ENCODE measurements around the gene OR10T2.

Gene OR10T2

GRCh38 chr1:158362482-158362881, 36.8 kb downstream of the OR10T2 start:
- H2AK5ac ChIP-seq (ENCODE audit: low read depth, low read length) = no peak overlapping the region
- H2BK5ac ChIP-seq (ENCODE audit: low read length) = no peak overlapping the region
- no peak overlapping the region for H3K4ac ChIP-seq (ENCODE audit: low read length)
- no peaks in the 10 kb centered on the region for H3K9me3 ChIP-seq (replicated peaks in 1 of 2; ENCODE audit: control insufficient read depth in 2 of 2, insufficient read depth in 1 of 2, low read depth in 1 of 2, low read length in 2 of 2)
- no peak overlapping the region for H3K4me2 ChIP-seq (ENCODE audit: insufficient read depth, low read length, poor library complexity, severe bottlenecking)
- H3K36me3 ChIP-seq (replicated peaks in 1 of 2; ENCODE audit: control insufficient read depth in 2 of 2, insufficient read depth in 2 of 2, low read length in 2 of 2) = no peaks in the 10 kb centered on the region
- H2AFZ ChIP-seq (ENCODE audit: low read length) = no peak overlapping the region
- H2BK15ac ChIP-seq (ENCODE audit: low read length) = no peak overlapping the region
- no peaks in the 10 kb centered on the region for H3K79me1 ChIP-seq (ENCODE audit: low read depth, low read length)
- H3K27me3 ChIP-seq (ENCODE audit: control insufficient read depth in 3 of 3, insufficient read depth in 3 of 3, low read depth in 1 of 3, low read length in 3 of 3) = no peaks in the 10 kb centered on the region
- H3K18ac ChIP-seq (ENCODE audit: low read length) = no peak overlapping the region
- H3K4me1 ChIP-seq (ENCODE audit: control insufficient read depth in 2 of 2, insufficient read depth in 1 of 2, low read depth in 1 of 2, low read length in 2 of 2) = no peaks in the 10 kb centered on the region
- no peak overlapping the region for H2BK12ac ChIP-seq (ENCODE audit: low read length)
- H3K23ac ChIP-seq (ENCODE audit: low read depth, low read length, poor library complexity) = no peak overlapping the region
- H2BK120ac ChIP-seq (ENCODE audit: low read depth, low read length) = no peak overlapping the region
- no peak overlapping the region for H3K4me3 ChIP-seq (ENCODE audit: low read length in 2 of 2)
- H4K91ac ChIP-seq (ENCODE audit: low read depth, low read length, poor library complexity) = no peak overlapping the region
- whole genome bisulfite sequencing, 2 donors (ENCODE audit: extremely low coverage in 2 of 2, insufficient read length in 2 of 2, insufficient replicate concordance in 1 of 2) = no CpG with 5 or more reads among the region's 1 CpG
- no peak overlapping the region for H3K9ac ChIP-seq (ENCODE audit: low read depth, low read length, poor library complexity)
- H3K27ac ChIP-seq (replicated peaks; ENCODE audit: low read length) = no peak overlapping the region
- H4K8ac ChIP-seq (ENCODE audit: low read depth, low read length) = no peak overlapping the region
- H3K14ac ChIP-seq (ENCODE audit: low read length) = no peak overlapping the region
- no peak for DNase-seq (ENCODE audit: low spot score)

DNA sequence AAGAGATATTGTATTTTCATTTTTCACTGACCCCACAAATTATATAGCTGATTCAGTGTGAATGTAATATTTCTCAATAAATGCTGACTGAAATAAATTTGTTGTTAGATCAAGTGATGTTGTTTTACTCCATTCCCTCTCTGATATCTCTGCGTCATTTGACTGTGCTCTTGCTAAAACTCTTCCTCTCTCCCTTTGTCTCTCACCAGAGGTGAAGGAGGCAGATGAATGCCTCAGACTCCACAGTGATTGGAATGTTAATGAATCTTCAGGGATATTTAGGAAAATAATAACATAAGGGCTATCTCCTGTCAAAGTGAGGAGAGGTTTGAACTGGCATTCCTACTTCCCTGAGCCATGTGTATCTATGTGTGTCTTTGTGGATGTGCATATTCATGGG, 41.8 kb downstream of the OR10T2 start:
- Histone ChIP-seq H3K4ac (ENCODE audit: low read length) (no peak overlapping the region), H4K91ac (ENCODE audit: low read depth, low read length, poor library complexity) (no peak overlapping the region), H2BK120ac (ENCODE audit: low read depth, low read length) (no peak overlapping the region), H3K9ac (ENCODE audit: low read depth, low read length, poor library complexity) (no peak overlapping the region), H3K23ac (ENCODE audit: low read depth, low read length, poor library complexity) (no peak overlapping the region), H2BK15ac (ENCODE audit: low read length) (no peak overlapping the region), H2BK5ac (ENCODE audit: low read length) (no peak overlapping the region), H3K4me1 (ENCODE audit: control insufficient read depth in 2 of 2, insufficient read depth in 1 of 2, low read depth in 1 of 2, low read length in 2 of 2) (no peaks in the 10 kb centered on the region), H3K36me3 (replicated peaks in 1 of 2; ENCODE audit: control insufficient read depth in 2 of 2, insufficient read depth in 2 of 2, low read length in 2 of 2) (no peaks in the 10 kb centered on the region), H2AK5ac (ENCODE audit: low read depth, low read length) (no peak overlapping the region), H2AFZ (ENCODE audit: low read length) (no peak overlapping the region), H3K9me3 (replicated peaks in 1 of 2; ENCODE audit: control insufficient read depth in 2 of 2, insufficient read depth in 1 of 2, low read depth in 1 of 2, low read length in 2 of 2) (no peaks in the 10 kb centered on the region), H3K14ac (ENCODE audit: low read length) (no peak overlapping the region), H3K79me1 (ENCODE audit: low read depth, low read length) (no peaks in the 10 kb centered on the region), H3K4me2 (ENCODE audit: insufficient read depth, low read length, poor library complexity, severe bottlenecking) (no peak overlapping the region), H2BK12ac (ENCODE audit: low read length) (no peak overlapping the region), H3K18ac (ENCODE audit: low read length) (no peak overlapping the region), H4K8ac (ENCODE audit: low read depth, low read length) (no peak overlapping the region), H3K27ac (replicated peaks; ENCODE audit: low read length) (no peak overlapping the region), H3K27me3 (ENCODE audit: control insufficient read depth in 3 of 3, insufficient read depth in 3 of 3, low read depth in 1 of 3, low read length in 3 of 3) (no peaks in the 10 kb centered on the region), H3K4me3 (ENCODE audit: low read length in 2 of 2) (no peak overlapping the region)
- no peak for DNase-seq (ENCODE audit: low spot score)
- no CpG with 5 or more reads among the region's 1 CpG for WGBS, 2 donors (ENCODE audit: extremely low coverage in 2 of 2, insufficient read length in 2 of 2, insufficient replicate concordance in 1 of 2)

DNA sequence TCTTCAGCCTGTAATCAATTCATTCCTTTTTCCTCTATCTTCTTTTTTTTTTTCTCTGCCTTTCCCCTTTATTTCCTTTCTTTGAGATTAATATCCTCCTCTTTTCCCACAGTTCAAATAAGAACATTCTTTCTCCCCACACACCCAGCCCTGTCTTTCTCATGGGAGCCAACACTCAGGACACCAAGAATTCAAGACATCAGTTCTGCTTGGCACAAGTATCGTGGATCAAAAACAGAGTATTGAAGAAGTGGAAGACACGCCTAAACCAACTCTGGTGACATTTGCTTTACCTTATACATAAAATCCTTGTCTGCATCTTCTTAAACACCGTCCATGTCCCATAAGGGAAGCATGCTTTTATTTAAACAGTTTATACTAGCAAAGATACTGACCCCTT, 42.6 kb downstream of the OR10T2 start:
- H3K9ac ChIP-seq (ENCODE audit: low read depth, low read length, poor library complexity) = no peak overlapping the region
- H3K14ac ChIP-seq (ENCODE audit: low read length) = no peak overlapping the region
- H4K8ac ChIP-seq (ENCODE audit: low read depth, low read length) = no peak overlapping the region
- no peak overlapping the region for H4K91ac ChIP-seq (ENCODE audit: low read depth, low read length, poor library complexity)
- no peak overlapping the region for H2AK5ac ChIP-seq (ENCODE audit: low read depth, low read length)
- H2BK15ac ChIP-seq (ENCODE audit: low read length) = no peak overlapping the region
- no peaks in the 10 kb centered on the region for H3K36me3 ChIP-seq (replicated peaks in 1 of 2; ENCODE audit: control insufficient read depth in 2 of 2, insufficient read depth in 2 of 2, low read length in 2 of 2)
- H3K18ac ChIP-seq (ENCODE audit: low read length) = no peak overlapping the region
- no peak overlapping the region for H2BK12ac ChIP-seq (ENCODE audit: low read length)
- no peak overlapping the region for H2BK120ac ChIP-seq (ENCODE audit: low read depth, low read length)
- H3K79me1 ChIP-seq (ENCODE audit: low read depth, low read length) = no peaks in the 10 kb centered on the region
- WGBS, 2 donors (ENCODE audit: extremely low coverage in 2 of 2, insufficient read length in 2 of 2, insufficient replicate concordance in 1 of 2) = no CpG with 5 or more reads among the region's 3 CpGs
- no peak overlapping the region for H2AFZ ChIP-seq (ENCODE audit: low read length)
- no peaks in the 10 kb centered on the region for H3K4me1 ChIP-seq (ENCODE audit: control insufficient read depth in 2 of 2, insufficient read depth in 1 of 2, low read depth in 1 of 2, low read length in 2 of 2)
- no peaks in the 10 kb centered on the region for H3K27me3 ChIP-seq (ENCODE audit: control insufficient read depth in 3 of 3, insufficient read depth in 3 of 3, low read depth in 1 of 3, low read length in 3 of 3)
- no peak overlapping the region for H3K4me3 ChIP-seq (ENCODE audit: low read length in 2 of 2)
- no peak overlapping the region for H2BK5ac ChIP-seq (ENCODE audit: low read length)
- DNase-seq (ENCODE audit: low spot score) = no peak
- no peak overlapping the region for H3K4me2 ChIP-seq (ENCODE audit: insufficient read depth, low read length, poor library complexity, severe bottlenecking)
- H3K23ac ChIP-seq (ENCODE audit: low read depth, low read length, poor library complexity) = no peak overlapping the region
- H3K4ac ChIP-seq (ENCODE audit: low read length) = no peak overlapping the region
- H3K27ac ChIP-seq (replicated peaks; ENCODE audit: low read length) = no peak overlapping the region
- no peaks in the 10 kb centered on the region for H3K9me3 ChIP-seq (replicated peaks in 1 of 2; ENCODE audit: control insufficient read depth in 2 of 2, insufficient read depth in 1 of 2, low read depth in 1 of 2, low read length in 2 of 2)

DNA sequence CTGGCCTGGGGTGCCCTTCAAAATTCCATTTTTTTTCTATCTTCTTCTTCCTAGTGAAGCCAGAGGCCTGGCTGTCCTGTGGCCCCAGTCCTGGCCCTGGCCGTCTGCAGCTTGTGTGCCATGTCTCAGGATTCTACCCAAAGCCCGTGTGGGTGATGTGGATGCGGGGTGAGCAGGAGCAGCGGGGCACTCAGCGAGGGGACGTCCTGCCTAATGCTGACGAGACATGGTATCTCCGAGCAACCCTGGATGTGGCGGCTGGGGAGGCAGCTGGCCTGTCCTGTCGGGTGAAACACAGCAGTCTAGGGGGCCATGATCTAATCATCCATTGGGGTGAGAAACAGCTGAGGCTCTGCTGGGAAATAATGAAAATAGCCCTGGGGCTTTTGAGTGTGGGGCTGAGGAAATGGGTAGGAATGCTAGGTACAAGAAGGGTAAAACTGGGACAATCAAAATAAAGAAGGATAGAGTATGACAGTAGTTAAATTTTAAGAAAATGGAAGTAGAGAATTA, 43.4 kb downstream of the OR10T2 start:
- Histone ChIP-seq H3K4ac (ENCODE audit: low read length) (no peak overlapping the region), H3K79me1 (ENCODE audit: low read depth, low read length) (no peaks in the 10 kb centered on the region), H4K8ac (ENCODE audit: low read depth, low read length) (no peak overlapping the region), H2BK120ac (ENCODE audit: low read depth, low read length) (no peak overlapping the region), H3K4me1 (ENCODE audit: control insufficient read depth in 2 of 2, insufficient read depth in 1 of 2, low read depth in 1 of 2, low read length in 2 of 2) (no peaks in the 10 kb centered on the region), H3K9ac (ENCODE audit: low read depth, low read length, poor library complexity) (no peak overlapping the region), H2BK12ac (ENCODE audit: low read length) (no peak overlapping the region), H3K4me2 (ENCODE audit: insufficient read depth, low read length, poor library complexity, severe bottlenecking) (no peak overlapping the region), H2AK5ac (ENCODE audit: low read depth, low read length) (no peak overlapping the region), H3K18ac (ENCODE audit: low read length) (no peak overlapping the region), H3K27ac (replicated peaks; ENCODE audit: low read length) (no peak overlapping the region), H3K27me3 (ENCODE audit: control insufficient read depth in 3 of 3, insufficient read depth in 3 of 3, low read depth in 1 of 3, low read length in 3 of 3) (no peaks in the 10 kb centered on the region), H3K14ac (ENCODE audit: low read length) (no peak overlapping the region), H3K23ac (ENCODE audit: low read depth, low read length, poor library complexity) (no peak overlapping the region), H2AFZ (ENCODE audit: low read length) (no peak overlapping the region), H3K4me3 (ENCODE audit: low read length in 2 of 2) (no peak overlapping the region), H2BK5ac (ENCODE audit: low read length) (no peak overlapping the region), H3K36me3 (replicated peaks in 1 of 2; ENCODE audit: control insufficient read depth in 2 of 2, insufficient read depth in 2 of 2, low read length in 2 of 2) (no peaks in the 10 kb centered on the region), H2BK15ac (ENCODE audit: low read length) (no peak overlapping the region), H4K91ac (ENCODE audit: low read depth, low read length, poor library complexity) (no peak overlapping the region), H3K9me3 (replicated peaks in 1 of 2; ENCODE audit: control insufficient read depth in 2 of 2, insufficient read depth in 1 of 2, low read depth in 1 of 2, low read length in 2 of 2) (no peaks in the 10 kb centered on the region)
- no CpG with 5 or more reads among the region's 10 CpGs for WGBS, 2 donors (ENCODE audit: extremely low coverage in 2 of 2, insufficient read length in 2 of 2, insufficient replicate concordance in 1 of 2)
- no peak for DNase-seq (ENCODE audit: low spot score)

Data from neuronal stem cell (in vitro differentiated cells).